HL-60/S4 treated with phorbol 12-myristate 13-acetate at 8.2 ng/mL for 4 days and 3 days (cell line): ENCODE measurements around the gene MED27.

Experiments
- in situ Hi-C: fragments of 300-500 bp; cut with MboI; formaldehyde crosslinking; loops from 2 replicates; pipeline ENCODE4 v1.15.0; 2022; ENCODE audit warnings: low sequenced_read_pairs

Gene MED27

DNA sequence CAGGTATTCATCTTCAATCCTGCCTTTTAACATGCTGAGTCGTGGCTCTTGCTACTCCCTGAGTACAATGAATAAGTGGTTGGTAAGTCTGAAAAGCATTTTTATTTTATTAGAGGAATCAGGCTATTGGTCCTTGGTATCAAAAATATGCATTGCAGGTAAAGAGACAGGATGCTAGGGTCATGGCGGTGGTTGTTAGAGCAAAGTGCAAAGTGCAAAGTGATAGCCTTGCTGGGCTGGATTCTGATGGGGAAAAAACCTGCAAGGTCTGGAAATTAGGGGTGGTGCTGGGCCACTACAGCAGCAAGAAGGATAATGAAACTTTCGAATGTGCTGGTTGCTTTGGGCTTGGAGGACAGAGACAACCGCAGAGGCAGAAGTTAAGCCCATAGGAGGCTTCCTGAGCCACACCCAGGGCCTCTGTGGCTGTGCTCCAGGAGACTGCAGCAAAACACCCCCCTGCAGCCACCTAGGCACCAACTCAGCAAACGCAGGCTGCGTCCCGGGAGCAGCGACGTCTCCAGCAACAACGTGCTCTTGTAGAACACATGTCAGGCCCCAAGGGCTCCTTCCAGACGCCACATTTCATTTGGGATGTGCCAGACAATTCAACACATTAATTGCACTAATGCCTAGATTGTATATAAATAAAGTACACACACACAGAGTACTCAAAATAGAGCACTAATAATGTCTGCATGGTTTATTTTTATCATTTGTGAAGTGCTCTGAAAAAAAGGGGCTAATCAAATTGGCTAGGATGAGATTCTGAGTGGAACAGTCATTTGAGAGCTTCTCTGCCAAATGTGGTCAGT is 190.0 kb downstream of the MED27 start:
- in situ Hi-C loops, result no loop called here

GRCh38 chr9:131888923-131889322 is 190.7 kb downstream of the MED27 start:
- in situ Hi-C loops, result no loop called here

DNA sequence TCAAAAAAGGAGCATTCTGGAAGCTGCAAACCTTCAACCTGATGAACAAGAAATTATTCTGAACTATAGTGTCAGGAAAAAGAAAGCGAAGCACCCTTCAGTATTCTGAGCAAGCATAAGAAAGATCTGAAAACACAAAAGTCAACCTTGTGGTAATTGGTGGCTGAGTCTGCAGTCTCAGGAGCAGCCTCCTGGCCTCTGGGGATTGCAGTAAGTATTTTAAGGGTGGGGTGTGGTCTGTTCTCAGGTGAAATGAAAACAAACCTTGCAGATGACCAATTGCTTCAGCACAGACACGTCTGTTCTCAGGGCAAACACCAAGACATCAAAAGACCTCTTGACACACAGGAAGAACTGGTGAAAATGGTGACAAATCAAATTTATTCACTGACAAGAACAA is 192.0 kb downstream of the MED27 start:
- in situ Hi-C loops, result no loop called here

DNA sequence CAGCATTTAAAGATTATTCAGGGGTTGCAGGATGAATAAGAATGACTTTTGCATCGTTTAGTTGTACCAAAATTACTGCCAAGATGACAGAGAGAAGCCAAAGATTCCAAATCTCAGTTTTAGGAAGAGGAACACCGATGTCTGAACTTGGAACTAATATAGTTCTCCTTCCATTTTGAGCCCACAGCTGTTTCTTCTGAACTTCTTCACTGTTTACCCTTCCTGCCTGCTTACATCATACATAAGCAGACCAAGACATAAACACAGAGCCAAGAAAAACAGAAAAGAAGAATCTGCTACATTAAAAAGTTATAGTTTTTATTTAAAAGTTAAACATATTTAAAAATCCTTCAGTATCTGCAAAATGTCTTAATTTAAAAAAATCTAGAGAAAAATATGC is 192.8 kb downstream of the MED27 start:
- in situ Hi-C loops, result no loop called here

DNA sequence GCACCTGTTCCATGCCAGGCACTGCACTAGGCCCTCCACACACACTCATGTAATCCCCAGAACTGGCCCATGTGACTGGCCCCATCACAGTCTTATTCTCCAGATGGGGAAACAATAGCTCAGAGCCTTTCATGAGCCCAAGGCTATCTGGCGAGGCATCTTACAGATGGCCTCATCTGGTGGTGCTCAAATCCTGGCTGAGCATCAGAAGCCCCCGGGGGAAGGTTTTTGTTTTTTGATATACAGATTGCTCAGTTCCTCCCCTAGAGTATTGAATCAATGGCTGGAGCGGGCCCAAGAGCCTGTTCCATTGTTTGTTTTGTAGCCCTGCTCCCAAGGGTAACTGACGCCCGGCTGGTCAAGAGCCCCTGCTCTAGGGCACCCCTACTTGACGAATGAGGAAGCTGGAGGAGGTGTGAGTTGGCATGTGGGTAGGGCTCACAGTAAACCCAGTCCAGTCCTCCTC is 194.5 kb downstream of the MED27 start:
- in situ Hi-C loops, result no loop called here

DNA sequence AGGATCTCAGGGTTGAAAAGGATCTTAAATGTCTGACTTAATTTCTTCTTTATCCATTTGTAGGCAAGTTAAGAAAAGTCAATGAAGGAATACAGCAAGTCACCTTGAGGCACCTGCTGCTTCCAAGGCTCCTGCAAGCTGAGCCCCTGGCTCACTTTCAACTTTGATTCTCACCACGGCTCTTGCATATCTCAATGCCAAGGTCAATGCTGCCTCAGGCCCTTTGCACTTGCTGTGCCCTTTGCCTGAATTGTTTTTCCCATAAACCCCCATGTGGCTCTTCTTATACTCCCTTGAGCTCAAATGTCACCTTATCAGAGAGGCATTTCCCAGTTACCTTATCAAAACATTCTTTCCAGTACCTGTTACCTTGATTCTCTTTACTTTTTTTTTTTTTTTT is 195.4 kb downstream of the MED27 start:
- in situ Hi-C loops, result no loop called here

- in situ Hi-C loops, result no loop called here
Measured at GRCh38 chr9:131880833-131881583, 198.7 kb downstream of the MED27 start.

GRCh38 chr9:131879911-131880290 is 199.8 kb downstream of the MED27 start:
- in situ Hi-C loops, result no loop called here

- in situ Hi-C loops, result no loop called here
Measured at GRCh38 chr9:131879181-131879910, 200.3 kb downstream of the MED27 start.

- in situ Hi-C loops, result no loop called here
Measured at GRCh38 chr9:131876486-131876885, 203.2 kb downstream of the MED27 start.

DNA sequence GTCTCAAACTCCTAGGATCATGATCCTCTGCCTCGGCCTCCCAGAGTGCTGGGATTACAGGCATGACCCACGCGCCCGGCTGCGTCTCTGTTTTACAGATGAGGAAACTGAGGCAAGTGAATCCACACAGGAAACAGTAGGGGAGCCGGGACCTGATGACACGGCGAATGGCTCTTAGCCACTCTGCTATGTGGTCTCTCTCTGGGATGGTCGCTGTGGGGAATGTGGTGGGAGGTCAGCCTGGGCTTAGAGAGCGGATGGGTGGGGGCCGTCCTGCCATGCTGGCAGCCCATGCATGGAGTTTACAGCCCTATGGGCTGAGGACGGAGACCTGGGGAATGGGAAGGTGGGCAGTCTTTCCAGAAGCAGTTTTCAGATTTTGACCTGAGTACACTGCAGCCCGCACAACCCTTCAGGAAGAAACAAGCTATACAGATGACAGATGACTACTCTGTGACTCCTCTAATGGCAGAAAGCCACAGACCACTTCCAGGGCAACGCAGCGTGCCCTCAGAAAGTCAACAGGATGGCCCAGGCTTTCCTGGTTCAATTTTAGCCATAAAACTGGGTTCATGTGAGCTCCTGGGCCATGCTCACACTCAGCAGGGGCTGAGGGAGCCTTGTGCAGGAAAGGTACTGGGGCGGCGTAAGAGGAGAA is 203.7 kb downstream of the MED27 start:
- in situ Hi-C loops, result no loop called here

- in situ Hi-C loops, result no loop called here
Measured at GRCh38 chr9:131874916-131875670, 204.6 kb downstream of the MED27 start.

DNA sequence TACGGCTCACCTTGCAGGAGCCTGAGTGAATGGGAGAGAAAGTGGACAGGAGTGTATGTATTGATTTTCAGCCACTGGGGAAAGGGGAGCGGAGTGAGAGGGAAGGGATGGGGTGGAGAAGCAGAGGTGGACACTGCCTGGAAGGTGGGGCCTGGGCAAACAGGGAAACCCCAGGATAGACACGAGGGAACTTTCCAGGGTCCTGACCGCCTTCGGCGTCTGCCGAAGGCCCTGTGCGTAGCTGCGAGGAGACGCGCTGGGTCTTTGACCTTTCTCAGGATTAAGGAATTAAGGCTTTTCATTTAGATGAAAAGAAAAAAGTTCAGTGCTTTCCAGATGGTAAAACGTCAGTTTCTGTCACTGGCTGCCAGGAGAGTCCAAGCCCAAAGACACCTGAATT is 205.2 kb downstream of the MED27 start:
- in situ Hi-C loops, result no loop called here

GRCh38 chr9:131873891-131874440 is 205.7 kb downstream of the MED27 start:
- in situ Hi-C loops, result no loop called here

GRCh38 chr9:131873335-131873734 is 206.3 kb downstream of the MED27 start:
- in situ Hi-C loops, result no loop called here

DNA sequence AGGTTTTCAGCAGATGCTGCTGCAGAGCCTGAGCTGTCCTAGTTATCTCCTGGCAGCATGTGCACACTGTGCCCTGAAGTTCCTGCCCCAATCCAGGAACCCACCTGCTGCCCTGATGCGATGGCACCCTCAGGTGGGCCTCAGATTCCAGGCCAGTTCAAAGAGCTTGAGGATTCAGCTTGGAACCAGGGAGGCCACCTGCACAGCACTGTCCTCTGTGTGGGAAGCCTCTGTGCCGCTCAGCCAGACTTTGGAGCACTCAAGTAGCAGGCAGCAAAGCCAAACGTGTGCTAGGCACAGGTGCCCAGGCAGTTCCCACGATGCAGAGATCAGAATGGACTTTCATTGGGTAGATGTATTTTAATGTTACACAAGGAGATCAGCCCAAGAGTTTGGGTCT is 207.0 kb downstream of the MED27 start:
- in situ Hi-C loops, result no loop called here

GRCh38 chr9:131872006-131872405 is 207.7 kb downstream of the MED27 start:
- in situ Hi-C loops, result no loop called here

DNA sequence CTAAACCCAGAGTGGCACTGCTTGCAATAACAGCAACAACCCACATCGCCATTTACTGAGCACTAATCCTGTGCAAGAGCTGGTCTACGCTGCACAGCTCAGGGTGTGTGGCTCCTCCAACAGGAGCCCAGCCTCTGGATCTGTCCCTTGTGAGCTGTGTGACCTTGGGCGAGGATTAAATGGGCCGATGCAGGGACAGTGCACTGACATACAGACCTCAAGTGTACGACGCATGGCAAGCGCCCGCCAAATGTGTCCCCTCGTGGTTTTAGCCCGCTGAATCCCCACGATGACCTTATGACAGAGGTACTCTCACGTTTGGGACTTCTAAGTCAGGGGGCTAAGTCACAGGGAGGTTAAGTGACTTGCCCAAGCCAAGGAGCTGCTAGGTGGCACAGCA is 209.5 kb downstream of the MED27 start:
- in situ Hi-C loops, result no loop called here

DNA sequence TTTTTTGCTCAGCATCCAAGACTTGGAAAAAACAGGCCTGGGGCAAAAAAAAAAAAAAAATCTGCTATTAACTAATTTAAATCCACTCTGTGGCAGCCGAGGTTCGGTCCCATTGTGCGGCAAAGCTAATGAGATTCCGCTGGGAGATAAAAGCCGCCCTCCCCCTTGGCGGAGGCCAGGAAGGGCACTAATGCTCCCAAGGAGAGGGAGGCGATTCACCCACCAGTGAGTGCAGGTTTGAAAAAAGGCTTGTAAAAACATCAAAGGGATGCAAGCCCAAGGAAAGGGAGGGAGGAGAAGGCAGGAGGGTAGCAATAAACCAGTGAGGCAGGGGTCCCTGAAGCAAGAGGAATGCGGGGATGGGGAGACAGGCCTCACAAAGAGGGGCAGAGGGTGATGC is 210.3 kb downstream of the MED27 start:
- in situ Hi-C loops, result no loop called here

GRCh38 chr9:131868766-131869165 is 210.9 kb downstream of the MED27 start:
- in situ Hi-C loops, result no loop called here
